HG02588 (cell line): ENCODE data around the gene CXCL12.

Source experiments
- ATAC-seq: cut with Tn5 transposase; IDR thresholded peaks from one replicate; pipeline ENCODE4 v1.9.1; 2021; ENCODE audit warnings: mild to moderate bottlenecking, moderate library complexity; ENCODE audit not compliant: unreplicated experiment

CXCL12 gene

GRCh38 chr10:44385026-44385695 lies at the start of gene CXCL12:
Gene CXCL12, minus strand, starts transcription at chr10:44385097. Its CDS starts 92 bp downstream, at chr10:44385005.
- ATAC-seq = no peak

DNA sequence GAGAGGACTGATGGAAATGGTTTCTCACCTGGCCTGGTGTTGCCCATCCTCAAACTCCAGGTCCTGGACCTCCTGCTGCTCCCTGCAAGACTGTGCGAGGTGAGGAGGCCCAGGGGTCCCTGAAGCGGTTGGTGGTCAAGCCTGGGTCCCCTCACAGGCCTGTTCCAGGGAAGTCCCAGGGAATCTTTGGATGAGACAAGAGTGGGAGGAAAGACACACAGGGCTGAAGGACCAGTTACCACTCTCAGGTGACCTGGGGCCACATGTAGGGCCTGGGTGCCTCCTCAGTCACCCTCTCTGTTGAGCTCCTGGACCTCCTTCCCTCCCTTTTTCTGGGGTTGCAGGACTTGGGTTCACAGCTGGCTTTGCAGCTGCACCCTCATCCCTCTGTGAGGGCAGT lies 42.6 kb upstream of the CXCL12 start:
- no peak for ATAC-seq

DNA sequence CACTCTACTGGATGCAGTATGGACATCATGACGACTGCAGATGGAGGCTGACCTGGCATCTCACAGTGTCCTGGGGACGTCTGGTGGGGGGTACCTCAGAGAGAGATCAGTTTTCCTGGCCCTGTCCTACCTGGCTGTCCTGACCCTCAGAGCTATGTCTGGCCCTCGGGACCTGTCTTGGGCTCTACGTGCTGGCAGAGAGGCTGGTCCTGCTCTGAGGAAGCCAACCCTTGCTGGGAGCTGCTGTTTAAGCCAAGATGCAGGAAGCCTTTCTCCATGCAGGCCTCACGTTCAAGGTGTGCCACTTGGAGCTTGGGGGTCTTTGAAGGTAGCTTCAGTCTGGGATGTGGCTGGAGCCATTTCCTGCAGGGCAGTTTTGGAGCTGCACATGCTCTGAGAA lies 42.1 kb upstream of the CXCL12 start:
- no peak for ATAC-seq

DNA sequence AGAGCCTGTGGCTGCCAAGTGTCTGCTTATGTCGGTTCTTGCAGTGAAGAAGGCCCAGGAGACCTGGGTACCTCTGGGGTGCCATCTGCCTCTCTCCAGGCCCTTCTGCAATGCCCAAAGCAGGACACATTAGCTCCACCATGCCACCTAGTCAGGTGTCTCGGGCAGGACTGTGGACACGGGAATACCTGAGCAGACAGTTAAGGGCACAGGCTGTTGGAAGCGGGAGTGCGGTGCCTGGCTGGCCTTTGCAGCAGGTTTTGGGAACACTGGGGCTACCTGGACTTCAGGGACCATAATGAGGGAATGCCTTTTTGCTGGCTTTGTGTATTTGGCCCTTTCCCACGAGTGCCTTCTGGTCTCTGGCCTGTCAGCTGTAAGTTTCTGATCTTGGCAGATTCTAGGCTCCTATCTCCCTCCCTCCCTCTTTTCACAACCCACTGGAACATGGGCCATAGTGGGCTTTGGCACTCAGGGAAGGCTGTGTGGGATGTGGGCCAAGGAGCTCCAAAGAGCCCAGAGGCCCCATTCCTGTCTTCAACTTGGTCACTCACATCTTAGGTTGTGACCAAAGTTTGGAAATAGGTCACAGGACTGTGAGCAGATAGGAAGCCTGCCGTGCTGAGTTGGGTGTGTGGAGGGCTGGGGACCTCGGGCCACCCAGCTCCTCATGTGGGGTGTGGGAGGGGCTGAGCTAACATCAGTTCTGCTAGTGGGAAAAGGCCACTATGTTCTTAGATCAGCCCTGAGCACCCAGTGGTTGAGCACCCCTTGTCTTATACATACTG lies 41.5 kb upstream of the CXCL12 start:
- ATAC-seq = no peak

- no peak for ATAC-seq
Observed at GRCh38 chr10:44425466-44425865, 40.6 kb upstream of the CXCL12 start.

GRCh38 chr10:44424957-44425356 lies 40.1 kb upstream of the CXCL12 start:
- no peak for ATAC-seq

DNA sequence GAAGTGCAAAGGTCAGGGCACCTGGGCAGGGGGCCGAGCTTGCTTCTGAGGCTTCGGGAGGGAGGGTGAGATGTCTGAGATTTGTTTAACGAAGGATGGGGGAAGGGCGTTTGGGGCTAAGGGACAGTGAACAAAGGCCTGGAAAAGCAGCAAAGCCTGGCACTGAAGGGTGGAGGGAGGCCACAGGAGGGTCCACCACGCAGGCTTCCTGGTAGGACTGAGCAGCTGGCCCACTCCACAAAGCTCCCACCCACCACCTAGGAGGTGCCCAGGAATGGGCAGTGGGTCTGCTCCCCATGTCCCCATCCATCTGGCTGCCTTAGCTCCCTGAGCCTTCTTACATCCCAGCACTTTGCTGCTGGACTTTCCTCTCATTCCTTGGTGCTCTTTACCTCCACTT lies 39.4 kb upstream of the CXCL12 start:
- ATAC-seq = no peak

DNA sequence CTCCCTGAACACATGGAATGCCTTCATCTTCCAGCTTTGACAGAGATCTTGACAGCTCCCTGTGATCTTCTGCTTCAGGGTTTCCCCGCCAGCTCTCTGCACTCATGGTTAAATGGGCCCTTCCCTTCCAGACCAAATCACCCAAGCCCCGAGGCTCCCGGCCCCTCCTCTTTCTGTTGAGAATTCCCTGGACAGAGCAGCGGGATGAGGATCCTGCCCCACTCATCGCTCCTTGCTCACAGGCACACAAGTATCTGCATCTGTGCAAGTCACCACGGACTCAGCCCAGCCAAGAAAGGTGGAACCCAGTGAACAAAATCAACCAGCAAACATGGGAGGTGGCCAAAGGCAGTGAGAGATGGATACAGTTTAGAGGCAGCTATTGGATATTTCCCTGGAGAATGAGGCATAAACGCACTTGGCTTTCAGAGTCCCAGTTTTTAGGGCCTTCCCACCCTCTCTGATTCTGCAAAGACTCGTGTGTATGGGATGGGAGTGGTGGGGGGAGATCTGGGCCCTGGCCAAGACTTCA lies 37.7 kb upstream of the CXCL12 start:
- no peak for ATAC-seq

- ATAC-seq = no peak
Observed at GRCh38 chr10:44422153-44422552, 37.3 kb upstream of the CXCL12 start.

DNA sequence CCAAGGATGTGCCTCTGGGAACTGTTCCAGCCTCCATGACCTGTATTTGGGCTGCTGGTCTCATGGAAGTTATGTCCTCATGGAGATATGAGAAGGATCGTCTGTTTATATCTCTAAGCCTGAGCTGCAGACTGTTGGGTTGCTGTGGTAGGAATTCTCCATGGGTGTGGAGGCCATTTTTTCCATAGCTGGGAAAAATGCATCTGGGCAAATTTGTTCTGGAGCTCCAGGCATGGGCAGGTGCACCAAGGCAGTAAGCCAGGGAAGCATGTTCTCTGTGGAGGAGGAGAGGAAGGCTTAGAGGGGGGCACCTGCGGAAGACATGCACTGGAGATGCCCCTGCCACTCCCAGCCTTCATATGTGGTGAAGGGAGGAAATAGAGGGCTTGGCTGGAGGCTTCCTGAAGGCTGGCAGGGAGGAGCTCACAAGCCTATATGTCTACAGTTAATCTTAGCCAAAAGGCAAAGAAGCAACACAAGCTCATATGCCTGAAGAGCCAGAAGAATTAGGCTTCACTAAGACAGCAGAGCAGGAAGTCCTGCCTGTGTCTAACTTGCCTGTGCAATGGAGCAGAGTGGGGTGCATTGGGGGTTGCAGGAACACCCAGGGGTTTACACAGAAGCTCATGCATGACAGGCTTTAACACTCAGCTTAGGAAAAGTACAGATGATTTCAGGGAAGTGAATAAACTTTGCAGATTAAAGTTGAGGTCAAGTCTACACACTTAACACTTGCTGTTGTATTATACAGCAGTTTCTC lies 35.1 kb upstream of the CXCL12 start:
- ATAC-seq = no peak

GRCh38 chr10:44418637-44419036 lies 33.7 kb upstream of the CXCL12 start:
- no peak for ATAC-seq

DNA sequence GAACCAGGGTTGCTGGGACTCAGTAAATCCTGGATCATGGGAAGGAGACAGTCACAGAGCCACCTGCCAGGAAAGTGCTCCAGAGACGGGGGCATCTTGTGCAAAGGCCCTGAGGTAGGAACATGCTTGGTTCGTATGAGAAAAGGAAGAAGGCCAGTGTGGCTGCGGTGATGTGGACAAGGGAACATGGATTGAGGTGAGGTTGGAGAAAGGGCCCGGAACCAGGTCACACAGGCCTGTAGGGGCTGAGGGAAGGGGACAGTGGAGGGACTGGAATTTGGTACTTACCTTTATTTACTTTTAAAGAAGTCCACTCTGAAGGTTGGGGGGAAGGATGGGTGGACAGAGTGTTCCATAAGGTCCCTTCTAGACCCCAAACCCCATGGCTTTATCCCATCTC lies 32.9 kb upstream of the CXCL12 start:
- no peak for ATAC-seq

DNA sequence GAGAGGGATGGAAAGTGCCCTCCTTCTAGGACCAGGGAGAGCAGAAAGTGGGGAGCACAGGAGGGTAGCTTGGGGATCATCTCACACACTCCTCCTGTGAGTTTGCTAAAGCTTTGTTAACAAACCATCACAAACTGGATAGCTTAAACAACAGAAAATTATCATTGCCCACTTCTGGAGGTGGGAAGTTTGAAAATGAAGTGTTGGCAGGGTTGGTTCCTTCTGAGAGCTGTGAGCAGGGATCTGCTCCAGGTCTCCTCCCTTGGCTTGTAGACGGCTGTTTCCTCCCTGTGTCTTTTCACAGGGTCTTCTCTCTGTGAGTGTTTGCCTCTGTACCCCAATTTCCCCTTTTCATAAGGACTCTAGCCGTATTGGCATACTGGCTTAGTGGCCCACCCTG lies 32.0 kb upstream of the CXCL12 start:
- no peak for ATAC-seq

DNA sequence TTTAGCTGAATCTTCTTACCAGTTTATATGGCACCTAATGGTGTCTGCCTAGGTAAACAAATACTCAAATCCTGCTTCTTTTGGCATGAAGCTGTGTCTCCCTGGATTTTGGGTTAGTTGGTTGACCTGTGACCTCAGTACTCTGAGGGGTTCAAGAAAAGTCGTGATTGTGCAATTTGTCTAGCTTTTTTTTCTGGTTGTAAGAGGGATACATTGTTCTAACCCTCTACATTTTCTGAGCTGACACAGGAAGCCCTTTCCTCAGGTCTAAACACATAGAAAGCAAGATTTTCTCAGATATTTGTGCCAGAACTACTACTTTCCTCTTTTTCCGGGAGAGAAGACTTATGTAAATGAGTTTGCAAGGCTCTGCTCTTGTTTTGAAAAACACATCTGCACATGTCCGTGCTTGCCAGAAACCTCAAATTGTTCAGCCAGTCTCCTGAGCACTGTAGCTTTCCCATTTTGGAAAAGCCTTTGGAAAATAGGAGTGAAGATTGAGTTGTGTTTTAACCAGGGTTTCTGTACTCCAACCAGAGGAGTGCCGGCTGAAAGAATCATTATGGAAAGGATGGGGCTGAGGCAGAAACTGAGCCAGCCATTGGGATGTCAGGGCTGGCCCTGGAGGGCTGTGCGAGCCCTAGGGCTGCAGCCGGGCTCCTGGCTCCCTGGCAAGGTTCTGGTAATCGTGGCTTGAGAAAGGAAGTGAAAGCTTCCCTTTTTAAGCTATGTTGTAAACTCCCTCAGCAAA lies 31.3 kb upstream of the CXCL12 start:
- ATAC-seq = no peak

DNA sequence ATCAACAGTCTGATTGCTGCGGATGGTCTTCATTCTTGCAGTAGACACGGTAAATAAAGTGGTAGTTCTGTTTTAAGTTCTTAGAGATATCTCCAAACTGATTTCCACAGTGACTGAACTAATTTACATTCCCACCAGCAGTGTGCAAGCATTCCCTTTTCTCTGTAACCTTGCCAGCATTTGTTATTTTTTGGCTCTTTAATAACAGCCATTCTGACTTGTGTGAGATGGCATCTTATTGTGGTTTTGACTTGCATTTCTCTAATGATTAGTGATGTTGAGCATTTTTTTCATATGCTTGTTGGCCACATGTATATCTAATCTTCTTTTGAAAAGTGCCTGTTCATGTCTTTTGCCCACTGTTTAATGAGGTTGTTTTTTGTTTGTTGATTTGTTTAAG lies 30.2 kb upstream of the CXCL12 start:
- no peak for ATAC-seq

GRCh38 chr10:44413416-44413815 lies 28.5 kb upstream of the CXCL12 start:
- ATAC-seq = no peak

DNA sequence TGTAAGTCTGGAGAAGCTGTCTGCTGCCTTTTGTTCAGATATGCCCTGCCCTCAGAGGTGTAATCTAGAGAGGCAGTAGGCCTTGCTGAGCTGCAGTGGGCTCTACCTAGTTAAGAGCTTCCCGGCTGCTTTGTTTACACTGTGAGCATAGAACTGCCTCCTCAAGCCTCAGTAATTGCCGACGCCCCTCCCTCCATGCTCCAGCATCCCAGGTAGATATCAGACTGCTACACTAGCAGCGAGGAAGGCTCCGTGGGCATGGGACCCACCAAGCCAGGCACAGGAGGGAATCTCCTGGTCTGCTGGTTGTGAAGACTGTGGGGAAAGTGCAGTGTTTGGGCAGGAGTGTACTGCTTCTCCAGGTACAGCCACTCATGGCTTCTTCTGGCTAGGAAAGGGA lies 26.4 kb upstream of the CXCL12 start:
- ATAC-seq = no peak

DNA sequence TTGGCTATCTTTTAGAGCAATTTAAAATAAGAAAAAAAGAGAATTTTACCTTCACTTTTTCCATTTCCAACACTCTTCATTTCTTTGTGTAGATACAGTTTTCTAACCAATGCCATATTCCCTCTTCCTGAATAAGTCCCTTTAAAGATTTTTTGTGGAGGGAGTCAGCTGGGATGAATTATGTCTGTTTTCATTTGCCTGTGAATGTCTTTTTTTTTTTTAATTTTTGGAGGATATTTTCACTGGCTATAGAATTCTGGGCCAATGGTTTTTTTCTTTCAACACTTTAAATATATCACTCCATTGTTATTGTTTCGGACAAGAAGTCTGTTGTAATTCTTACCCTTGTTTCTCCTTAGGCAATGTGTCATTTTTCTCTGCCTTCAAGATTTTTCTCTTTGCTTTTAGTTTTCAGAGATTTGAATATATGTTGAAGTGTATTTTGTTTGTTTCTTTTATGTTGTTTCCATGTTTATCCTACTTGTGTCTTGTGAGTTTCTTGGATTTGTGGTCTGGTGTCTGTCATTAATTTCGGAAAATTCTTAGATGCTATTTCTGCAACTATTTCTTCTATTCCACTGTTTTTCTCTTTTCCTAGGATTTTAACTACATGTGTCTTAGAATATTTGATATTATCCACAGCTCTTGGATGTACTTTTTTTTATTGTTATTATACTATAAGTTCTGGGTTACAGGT lies 20.0 kb upstream of the CXCL12 start:
- ATAC-seq = no peak

- ATAC-seq = no peak
Observed at GRCh38 chr10:44402465-44403195, 17.7 kb upstream of the CXCL12 start.

GRCh38 chr10:44400541-44400940 lies 15.6 kb upstream of the CXCL12 start:
- no peak for ATAC-seq
